Activated CD8-positive, alpha-beta memory T cell treated with anti-CD3 and anti-CD28 coated beads for 24 hours (primary cell): ENCODE data around the gene MEF2A.
"Not testable (repeated sequence)": the region's sequence is repeated elsewhere in the genome, so short reads cannot be mapped to it uniquely, and the experiment has no call there.

Experiments
- DNase-seq: peaks from one replicate; pipeline ENCODE4 v3.0.0-alpha.2; 2020

The MEF2A gene

GRCh38 chr15:99732124-99732750 lies 166.5 kb downstream of the MEF2A start:
- no peak for DNase-seq

DNA sequence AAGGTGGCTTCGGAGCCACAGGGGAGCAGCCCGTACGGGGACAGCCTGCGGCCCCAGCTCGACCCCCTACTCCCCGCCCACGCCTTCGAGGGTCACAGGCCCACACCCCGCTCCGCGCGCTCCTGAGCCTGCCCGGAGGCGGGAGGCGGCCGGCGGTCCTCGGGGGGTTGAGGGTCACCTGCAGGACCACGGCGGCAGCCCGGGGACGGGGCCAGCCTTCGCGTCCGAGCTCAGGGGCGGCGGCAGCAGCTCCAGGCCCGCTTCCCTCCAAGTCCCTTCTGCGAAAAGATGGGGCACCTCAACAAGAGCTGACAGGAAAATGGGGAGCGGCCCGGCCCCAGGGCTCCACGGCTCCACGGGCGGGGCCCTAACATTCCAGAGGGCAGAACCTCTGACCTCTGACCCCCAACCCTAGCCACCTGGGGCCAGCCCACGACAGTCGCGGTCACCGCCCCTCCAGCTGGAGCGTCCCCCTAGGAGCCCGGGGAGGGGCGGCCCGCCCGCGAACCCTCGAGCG lies 167.0 kb downstream of the MEF2A start:
- no peak for DNase-seq

DNA sequence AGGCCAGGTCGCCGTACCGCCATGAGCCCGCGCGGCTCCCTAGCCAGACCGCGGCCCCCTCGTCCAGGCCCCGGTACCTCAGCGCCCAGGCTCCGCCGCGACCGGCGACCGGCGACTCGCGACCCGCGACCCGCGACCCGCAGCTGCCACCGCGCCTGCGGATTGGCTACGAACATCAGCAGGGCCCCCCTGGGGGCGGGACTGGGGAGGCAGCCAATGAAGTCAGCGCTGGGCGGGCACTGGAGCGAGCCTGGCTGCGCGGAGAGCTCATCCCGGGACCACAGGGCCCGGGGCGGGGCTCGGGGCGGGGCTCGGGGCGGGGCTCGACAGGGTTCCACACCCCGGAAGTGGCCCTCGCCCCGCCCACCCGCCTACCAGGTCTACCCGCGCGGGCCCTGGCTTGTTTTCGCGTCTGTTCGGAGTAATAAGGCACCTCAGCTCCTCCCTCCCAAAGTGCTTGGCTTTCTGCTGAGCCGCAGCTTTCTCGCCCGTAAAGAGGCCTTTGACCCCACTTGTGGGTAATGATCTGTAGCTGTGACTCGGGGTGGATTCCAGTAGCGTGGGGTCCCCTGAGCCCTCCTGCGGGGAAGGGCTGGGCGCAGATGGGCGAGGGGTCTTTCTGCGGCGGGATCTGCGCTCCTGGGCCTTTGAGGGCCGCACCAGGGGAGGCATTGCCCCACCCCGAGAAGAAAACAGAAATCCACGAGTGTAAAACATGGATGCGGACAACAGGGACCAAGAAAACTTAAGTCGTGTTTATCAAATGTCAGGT lies 167.7 kb downstream of the MEF2A start, which contains the start of gene LYSMD4:
TSS of gene LYSMD4 (minus strand) at position 170 of the 772 bp plus-strand sequence. CDS start 1,438 bp downstream, outside the sequence.
- DNase-seq: peak; percentile 99

- not testable (repeated sequence) for DNase-seq
These were observed 168.2 kb downstream of the MEF2A start for GRCh38 chr15:99734040-99734291.

DNA sequence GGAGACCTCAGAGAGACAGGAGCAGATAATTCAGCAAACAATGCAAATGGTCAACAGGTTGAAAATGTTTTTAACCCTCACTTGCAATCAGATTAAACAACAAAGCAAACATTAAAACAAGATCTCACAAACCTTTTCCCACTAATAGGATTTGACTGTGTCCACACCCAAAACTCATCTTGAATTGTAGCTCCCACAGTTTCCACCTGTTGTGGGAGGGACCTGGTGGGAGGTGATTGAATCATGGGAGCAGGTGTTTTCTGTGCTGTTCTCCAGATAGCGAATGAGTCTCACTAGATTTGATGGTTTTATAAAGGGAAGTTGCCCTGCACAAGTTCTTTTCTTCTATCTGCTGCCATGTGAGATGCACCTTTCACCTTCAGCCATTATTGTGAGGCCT lies 168.8 kb downstream of the MEF2A start:
- no peak for DNase-seq

DNA sequence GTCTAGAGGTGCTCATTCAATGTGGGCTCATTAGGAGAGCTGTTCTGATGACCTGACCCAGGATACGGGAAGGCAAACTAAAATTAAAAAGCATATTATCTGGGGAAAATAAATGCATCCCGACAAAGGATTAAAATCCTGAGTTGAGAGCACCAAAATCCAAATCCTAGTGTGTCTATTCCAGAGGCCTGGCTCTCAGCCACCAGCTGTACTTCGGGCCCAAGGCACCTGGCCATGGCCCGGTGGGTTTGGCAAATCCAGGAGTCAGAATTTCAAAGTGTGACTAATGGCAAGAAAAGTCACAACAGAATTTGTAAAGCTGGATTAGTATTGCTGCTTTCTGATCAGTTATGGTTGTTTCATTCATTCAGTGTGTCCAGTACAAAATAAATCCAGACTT lies 170.1 kb downstream of the MEF2A start:
- DNase-seq: no peak

DNA sequence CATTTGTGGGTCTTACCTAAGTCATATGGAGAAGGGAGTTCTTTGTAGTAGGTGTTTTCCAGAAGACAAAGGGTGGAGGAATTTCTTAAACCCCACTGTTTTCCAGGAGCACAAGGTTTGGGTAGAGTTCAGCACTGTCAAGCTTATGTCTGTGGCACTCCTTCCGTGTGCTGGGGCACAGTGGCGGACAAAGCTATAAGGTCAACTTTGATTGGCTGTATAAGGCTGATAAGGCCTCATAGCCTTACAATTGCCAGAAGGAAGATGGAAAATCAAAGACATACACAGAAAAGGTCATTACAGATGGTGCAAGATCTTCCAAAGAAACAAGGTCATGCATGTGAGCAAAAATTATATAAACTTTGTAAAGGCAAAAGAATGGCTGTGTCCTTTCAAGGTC lies 170.9 kb downstream of the MEF2A start:
- DNase-seq: no peak

DNA sequence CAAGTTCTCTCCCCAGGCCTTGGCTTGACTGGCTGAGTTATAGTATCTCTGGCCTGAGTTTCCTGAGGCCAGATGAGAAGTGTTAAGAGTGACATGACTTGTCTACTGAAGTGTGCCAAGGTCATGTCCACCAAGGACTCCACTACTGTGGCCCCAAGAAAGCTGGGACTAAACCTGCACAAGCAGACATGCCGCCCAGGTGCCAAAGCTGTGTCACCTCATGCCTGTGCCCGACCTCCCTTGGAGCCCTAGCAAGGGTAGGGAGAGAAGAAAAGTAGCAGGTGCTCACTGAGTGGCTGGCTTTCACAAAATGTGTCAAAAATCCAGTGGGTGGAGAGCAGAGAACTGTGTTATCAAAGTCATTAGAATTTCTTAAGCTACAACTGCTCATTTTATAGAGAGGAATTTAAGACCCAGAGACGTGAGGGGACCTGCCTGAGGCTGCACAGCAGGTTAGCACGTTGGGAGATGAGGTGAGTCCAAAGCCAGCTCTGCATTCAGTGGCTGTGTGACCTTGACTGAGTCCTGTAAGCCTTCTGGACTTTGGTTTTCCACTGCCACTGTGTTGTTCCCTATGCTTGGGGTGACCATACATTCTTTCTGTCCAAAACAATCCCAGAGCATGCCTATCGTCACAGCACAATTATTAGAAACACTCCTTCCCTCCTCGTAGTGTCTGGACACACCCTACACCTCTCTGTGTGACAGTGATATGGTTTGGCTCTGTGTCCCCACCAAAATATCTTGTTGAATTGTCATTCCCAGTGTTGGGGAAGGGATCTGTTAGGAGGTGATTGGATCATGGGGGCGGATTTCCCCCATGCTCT lies 172.4 kb downstream of the MEF2A start:
- no peak for DNase-seq

DNA sequence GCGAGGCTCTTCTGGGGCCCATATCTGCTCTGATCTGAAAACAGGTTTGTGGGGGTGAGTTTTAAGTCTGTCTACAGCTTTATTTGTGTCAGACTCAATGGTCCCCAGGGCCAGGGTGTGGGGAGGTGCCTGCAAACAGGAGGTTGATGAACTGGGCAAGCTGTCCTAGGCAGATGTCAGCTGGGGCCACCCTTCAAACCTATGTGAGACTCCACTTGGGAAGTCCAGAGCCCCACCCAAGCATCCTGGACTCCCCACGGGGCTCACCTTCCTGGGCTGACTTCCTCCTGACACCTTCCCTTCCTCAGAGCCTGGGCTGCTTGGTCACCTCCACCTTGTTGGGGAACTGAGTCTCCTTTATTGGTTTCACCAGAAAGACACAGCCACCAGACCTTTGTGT lies 176.1 kb downstream of the MEF2A start:
- DNase-seq: no peak

GRCh38 chr15:99744142-99744541 lies 178.4 kb downstream of the MEF2A start:
- DNase-seq: no peak

GRCh38 chr15:99745370-99746086 lies 179.7 kb downstream of the MEF2A start:
- no peak for DNase-seq

GRCh38 chr15:99749386-99749785 lies 183.6 kb downstream of the MEF2A start:
- no peak for DNase-seq

- not testable (repeated sequence) for DNase-seq
These were observed 184.5 kb downstream of the MEF2A start for GRCh38 chr15:99750326-99750725.

DNA sequence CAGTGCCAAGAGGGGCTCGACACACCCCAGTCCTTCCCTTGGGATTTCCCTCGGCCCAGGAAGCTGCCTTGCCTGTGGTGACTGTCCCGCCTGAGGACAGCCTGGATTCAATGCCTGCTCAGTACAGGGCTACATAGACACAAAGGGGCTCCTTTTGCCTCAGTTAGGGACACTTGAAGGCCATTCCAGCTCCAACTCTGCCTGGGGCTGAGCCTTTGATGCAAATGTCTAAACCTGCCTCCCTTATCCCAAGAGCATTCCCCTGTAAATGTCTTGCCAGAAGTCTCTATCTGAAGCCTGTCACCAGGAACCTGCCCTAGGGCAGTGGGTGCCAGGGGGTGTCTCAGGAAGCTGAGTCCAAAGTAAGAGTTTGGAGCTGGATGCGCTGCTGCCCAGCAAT lies 186.8 kb downstream of the MEF2A start:
- no peak for DNase-seq

- DNase-seq: no peak
These were observed 187.3 kb downstream of the MEF2A start for GRCh38 chr15:99753066-99753465.

DNA sequence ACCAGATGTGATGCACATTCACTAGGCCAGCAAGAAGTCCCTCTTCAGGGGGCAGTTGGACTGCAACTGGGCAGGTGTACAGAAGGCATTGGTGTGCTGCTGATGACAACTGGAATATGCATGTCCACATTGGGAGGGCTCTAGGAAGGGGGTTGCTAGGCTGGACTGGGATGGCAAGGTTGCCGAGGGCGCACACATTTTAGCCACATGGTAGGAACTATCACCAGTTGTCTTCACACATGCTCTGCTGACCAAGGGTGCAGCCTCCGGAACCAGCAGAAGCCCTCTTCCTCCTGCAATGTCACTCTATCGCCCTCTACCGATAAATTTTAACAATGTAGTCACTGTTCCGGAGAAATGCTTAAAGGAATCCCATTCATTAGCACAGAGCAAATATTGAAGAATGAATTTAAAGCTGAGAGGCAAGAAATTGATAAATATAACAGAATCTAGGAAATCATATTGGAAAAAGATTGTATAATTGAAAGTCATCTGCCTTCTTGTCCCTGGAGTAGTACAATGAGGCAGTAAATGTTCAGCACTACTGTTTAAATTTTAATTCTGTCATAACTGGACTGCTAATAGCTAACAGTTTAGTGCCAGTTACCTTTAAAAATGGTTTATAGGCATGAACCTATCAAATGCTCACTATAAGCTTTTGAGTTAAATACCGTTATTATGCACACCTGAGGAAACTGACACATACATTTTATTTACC lies 190.1 kb downstream of the MEF2A start:
- peak; percentile 72 for DNase-seq

DNA sequence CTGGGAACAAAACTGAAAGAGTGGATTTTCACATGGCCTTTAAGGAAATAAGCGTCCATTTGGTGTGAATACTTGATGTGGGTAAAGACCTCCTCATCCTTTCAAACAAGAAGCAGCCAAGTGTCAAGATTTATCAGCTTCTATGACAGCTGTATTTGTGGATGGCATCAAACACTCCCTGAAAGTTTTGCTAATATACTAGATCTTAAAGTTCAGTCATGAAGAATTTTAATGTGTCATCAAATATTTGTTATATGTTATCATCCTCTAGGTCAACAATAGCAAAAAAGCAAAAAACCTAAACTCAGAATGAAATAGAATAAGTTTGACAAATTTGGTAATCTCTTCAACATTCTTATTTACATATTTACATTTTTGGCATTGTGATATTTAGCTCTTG lies 196.5 kb downstream of the MEF2A start:
- DNase-seq: no peak

- no peak for DNase-seq
These were observed 198.0 kb downstream of the MEF2A start for GRCh38 chr15:99763827-99764226.

DNA sequence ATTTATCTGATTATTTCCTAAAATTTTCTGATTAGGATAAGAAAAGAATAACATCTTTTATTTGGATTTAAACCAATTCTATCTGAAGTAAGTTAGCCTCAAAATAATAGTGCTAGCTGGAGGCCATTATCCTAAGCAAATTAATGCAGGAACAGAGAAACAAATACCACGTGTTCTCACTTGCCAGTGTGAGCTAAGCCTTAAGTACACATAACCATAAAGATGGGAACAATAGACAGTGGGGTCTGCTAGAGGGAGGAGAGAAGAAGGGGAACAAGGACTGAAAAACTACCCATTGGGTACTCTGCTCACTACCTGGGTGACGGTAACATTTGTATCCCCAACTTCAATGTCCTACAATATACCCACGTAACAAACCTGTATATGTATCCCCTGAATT lies 198.7 kb downstream of the MEF2A start:
- DNase-seq: no peak
